Heart left ventricle (tissue), 16 donors: ENCODE measurements around the gene BID. TPM values are rescaled to one million over a fixed set of nuclear protein-coding genes. Genes with fewer than 3 reads are reported as not detected.

Experiments
- ATAC-seq, 4 donors: fragments of 200-7000 bp; cut with Tn5 transposase; one replicate each; pipeline ENCODE4 v1.9.1; 2020 to 2022; ENCODE audit warnings: moderate library complexity in 4 of 4, mild to moderate bottlenecking in 3 of 4, moderate number of reproducible peaks in 1 of 4
- DNase-seq, 5 donors: peaks; one replicate each; pipeline ENCODE4 v3.0.0-alpha.2; 2020
- H3K27ac ChIP-seq, 12 donors: fragments of 200-600 bp; sonication (generic) in 4 of 12; one replicate each; pipeline versions ENCODE4 v1.5.0 to v1.8.0; 2016 to 2022; ENCODE audit warnings: mild to moderate bottlenecking in 2 of 12
- H3K27me3 ChIP-seq, 9 donors: fragments of 200-600 bp; sonication (generic) in 2 of 9; one replicate each; pipeline versions ENCODE4 v1.5.1 to v1.8.0; 2016 to 2022; ENCODE audit warnings: mild to moderate bottlenecking in 3 of 9
- H3K36me3 ChIP-seq, 9 donors: fragments of 200-600 bp; sonication (generic) in 2 of 9; one replicate each; pipeline versions ENCODE4 v1.5.0 to v1.8.0; 2018 to 2022; ENCODE audit warnings: mild to moderate bottlenecking in 2 of 9
- H3K4me1 ChIP-seq, 12 donors: fragments of 200-600 bp; sonication (generic) in 4 of 12; one replicate each; pipeline versions ENCODE4 v1.5.0 to v1.8.0; 2016 to 2022; ENCODE audit warnings: mild to moderate bottlenecking in 3 of 12
- H3K4me3 ChIP-seq, 12 donors: fragments of 200-600 bp; sonication (generic) in 4 of 12; one replicate each; pipeline versions ENCODE4 v1.5.0 to v1.8.0; 2017 to 2022; ENCODE audit warnings: mild to moderate bottlenecking in 9 of 12, moderate library complexity in 4 of 12
- H3K9me3 ChIP-seq, 12 donors: fragments of 200-600 bp; sonication (generic) in 4 of 12; one replicate each; pipeline versions ENCODE4 v1.5.0 to v1.8.0; 2016 to 2022; ENCODE audit warnings: mild to moderate bottlenecking in 1 of 12
- CTCF ChIP-seq, 12 donors: fragments of 200-600 bp; sonication (generic) in 4 of 12; IDR thresholded peaks; one replicate each; pipeline versions ENCODE4 v1.5.0 to v1.8.0; 2018 to 2022; ENCODE audit warnings: antibody characterized with exemption in 12 of 12, mild to moderate bottlenecking in 5 of 12
- POLR2A ChIP-seq, 2 donors: fragments of 450-650 bp; IDR thresholded peaks; one replicate each; pipeline ENCODE4 v1.6.1; 2017; ENCODE audit warnings: antibody characterized with exemption in 2 of 2, mild to moderate bottlenecking in 2 of 2, moderate library complexity in 2 of 2
- WGBS, 4 donors: extraction: QIAGEN DNeasy Blood & Tissue Kit in 2 of 4; methylation state at CpG; one replicate each; pipeline versions ENCODE4 v1.1.5 to v1.1.7; 2013 to 2018; 5-methylcytosine and 5-hydroxymethylcytosine counted together
- intact Hi-C, 10 donors: fragments of 100-400 bp; cut with DNase I; formaldehyde crosslinking; loops; one replicate each; pipeline versions ENCODE4 v1.11.1 to v1.14.2; 2022
- polyA plus RNA-seq, 2 donors: library from polyadenylated mRNA; stranded (reverse); fragments of 200-250 nt; gene quantifications; one replicate each; pipeline ENCODE4 v1.2.3, GENCODE V29; 2013
- total RNA-seq, 9 donors: library from RNA; depleted of rRNA in 2 of 9; stranded (reverse); fragments of >200 nt in 2 of 9; fragmentation: NEBNext Ultra II Directional in 3 of 9; extraction: Animal tissue kit (Norgen Biotek cat#: 25700) in 3 of 9; gene quantifications; one replicate each; pipeline versions ENCODE4 v1.1.0 to v1.2.4, GENCODE V29; 2016 to 2023
- donor health status: ischemic (EF 13 %, LVEDD 7.1; RV severe dilation, severe dysfunction).
- donor health status: healthy with polysubstance abuse.
- donor health status: DM: no; HTN: yes; CAD: no.
- donor health status: DM: no; HTN: no; CAD: no.
- donor health status: ischemic (EF 25% LVEDD 6.9; RV normal size, moderate dysfunction).
- donor health status: ischemic (EF 25% LVEDD 5.7; RV mildly dilated, moderate dysfunction).
- donor health status: healthy.
- donor health status: DM: yes; HTN: yes; CAD: no.
- donor health status: ischemic (EF 35%, LVEDD 5.7; RV mildly dilated, moderate dysfunction).
- donor health status: nonischemic (EF 11% LVEDD 7.7; RV severe dilation, severe dysfunction).
- donor health status: DM: yes; HTN: yes; CAD: no.
- donor health status: PGD.
- donor health status: ischemic (EF 29% LVEDD 5.4; RV normal size, mild dysfunction).
- donor health status: nonischemic (EF 23%, LVEDD 6.1; RV moderate dilation, normal function).

BID gene
- total and polyA plus RNA-seq, 11 donors = 7.8 to 59.2 (median 20.9) TPM

GRCh38 chr22:17754233-17754925, 19.9 kb downstream of the BID start:
- peaks cover 0 to 5% (median 0%) of the 10 kb centered on the region in 12 donors for H3K4me1 ChIP-seq
- H3K4me3 ChIP-seq = no peak overlapping the region
- ATAC-seq (peak; percentile 47 to 79 (median 52)), DNase-seq (peak in 1 of 5 donors; percentile 23)
- H3K36me3 ChIP-seq = no peaks in the 10 kb centered on the region
- 82 to 87% (median 85%) methylated on average over 14 of the region's 14 CpGs for WGBS, 4 donors
- no peaks in the 10 kb centered on the region for H3K27me3 ChIP-seq
- H3K27ac ChIP-seq = no peak overlapping the region
- no peaks in the 10 kb centered on the region for H3K9me3 ChIP-seq
- TF ChIP-seq POLR2A (IDR thresholded peaks at IDR 0.05) = no peak
- peak in 10 of 12 donors; percentile 12 to 47 (median 25) for TF ChIP-seq CTCF (IDR thresholded peaks at IDR 0.05)
- intact Hi-C loops = no loop called here

- WGBS, 4 donors = 92 to 96% (median 93%) methylated on average over 9 to 13 of the region's 13 CpGs
- DNase-seq (no peak), ATAC-seq (no peak)
- Histone ChIP-seq H3K27me3 (no peaks in the 10 kb centered on the region), H3K27ac (no peak overlapping the region), H3K36me3 (no peaks in the 10 kb centered on the region), H3K9me3 (no peaks in the 10 kb centered on the region), H3K4me3 (no peak overlapping the region), H3K4me1 (peaks cover 0 to 5% (median 0%) of the 10 kb centered on the region in 12 donors)
- intact Hi-C loops = no loop called here
- TF ChIP-seq POLR2A (IDR thresholded peaks at IDR 0.05) (no peak), CTCF (IDR thresholded peaks at IDR 0.05) (no peak)
Measured at GRCh38 chr22:17753401-17753989, 20.8 kb downstream of the BID start.

DNA sequence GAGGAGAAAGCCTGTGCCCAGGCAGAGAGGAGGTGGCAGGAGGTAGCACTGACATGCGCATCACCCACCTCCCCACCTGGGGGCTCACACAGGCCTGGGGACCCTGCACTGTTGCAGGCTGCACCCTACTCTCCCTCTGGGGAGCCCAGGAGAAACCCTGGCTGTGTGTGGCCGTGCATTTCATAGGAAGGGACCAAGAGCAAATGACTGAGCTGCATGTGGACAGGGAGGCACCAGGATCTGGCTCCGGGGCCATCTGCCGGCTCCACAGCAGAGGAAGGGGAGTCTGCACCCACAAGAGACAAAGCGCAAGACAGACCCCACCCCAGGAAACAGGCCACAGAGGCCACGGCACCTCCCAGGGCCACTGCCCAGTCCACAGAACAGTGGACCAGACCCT, 22.7 kb downstream of the BID start:
- H3K27ac ChIP-seq = no peak overlapping the region
- no peaks in the 10 kb centered on the region for H3K9me3 ChIP-seq
- no peaks in the 10 kb centered on the region for H3K27me3 ChIP-seq
- intact Hi-C loops = no loop called here
- H3K4me1 ChIP-seq = peaks cover 0 to 5% (median 0%) of the 10 kb centered on the region in 12 donors
- H3K4me3 ChIP-seq = no peak overlapping the region
- 75 to 98% (median 86%) methylated on average over 6 of the region's 6 CpGs for WGBS, 4 donors
- no peak for TF ChIP-seq CTCF (IDR thresholded peaks at IDR 0.05)
- TF ChIP-seq POLR2A (IDR thresholded peaks at IDR 0.05) = no peak
- DNase-seq = no peak
- ATAC-seq = no peak
- no peaks in the 10 kb centered on the region for H3K36me3 ChIP-seq

- ATAC-seq = no peak
- Histone ChIP-seq H3K27me3 (no peaks in the 10 kb centered on the region), H3K9me3 (no peaks in the 10 kb centered on the region), H3K4me1 (peaks cover 0 to 5% (median 0%) of the 10 kb centered on the region in 12 donors), H3K27ac (no peak overlapping the region), H3K4me3 (no peak overlapping the region), H3K36me3 (no peaks in the 10 kb centered on the region)
- no peak for TF ChIP-seq POLR2A (IDR thresholded peaks at IDR 0.05)
- TF ChIP-seq CTCF (IDR thresholded peaks at IDR 0.05) = no peak
- WGBS, 4 donors = 90 to 93% (median 92%) methylated on average over 31 to 35 of the region's 35 CpGs
- peak in 1 of 5 donors; percentile 27 for DNase-seq
- intact Hi-C loops = loop anchor here in 5 of 10 donors (10.0 kb wide), 4 partner anchors 45 to 325 kb away; partner anchors contain the start of gene PEX26 (in 3 of the 5)
Measured at GRCh38 chr22:17749605-17750395, 24.5 kb downstream of the BID start.
